Mesenchymal stem cell (in vitro differentiated cells and primary cell): ENCODE data around the gene TMEM203.

Experiments used
- DNase-seq: peaks from one replicate; pipeline ENCODE4 v3.0.0-alpha.2; 2013
- H2AFZ ChIP-seq: one replicate; pipeline ENCODE4 v1.6.1; 2013; ENCODE audit warnings: low read depth, mild to moderate bottlenecking, control low read depth, inconsistent platforms, low read length, moderate library complexity
- H2AK5ac ChIP-seq: 2 replicates; pipeline ENCODE4 v1.6.1; 2013; ENCODE audit warnings: low read length, moderate library complexity, mild to moderate bottlenecking, inconsistent platforms; ENCODE audit not compliant: severe bottlenecking
- H2BK120ac ChIP-seq: one replicate; pipeline ENCODE4 v1.6.1; 2013; ENCODE audit warnings: low read depth, mild to moderate bottlenecking, inconsistent platforms, low read length, moderate library complexity
- H2BK12ac ChIP-seq, 2 experiments: one replicate each; pipeline ENCODE4 v1.6.1; 2013; ENCODE audit warnings: inconsistent platforms in 2 of 2, low read length in 2 of 2, mild to moderate bottlenecking in 2 of 2, moderate library complexity in 2 of 2, control low read depth in 1 of 2
- H2BK15ac ChIP-seq: one replicate; pipeline ENCODE4 v1.6.1; 2013; ENCODE audit warnings: mild to moderate bottlenecking, low read depth, inconsistent platforms; ENCODE audit not compliant: poor library complexity, severe bottlenecking
- H2BK5ac ChIP-seq: 2 replicates; pipeline ENCODE4 v1.6.1; 2013; ENCODE audit warnings: low read depth, mild to moderate bottlenecking, low read length, control low read depth, inconsistent platforms; ENCODE audit not compliant: poor library complexity, severe bottlenecking
- H3K14ac ChIP-seq, 2 experiments: one replicate each; pipeline ENCODE4 v1.6.1; 2013; ENCODE audit warnings: inconsistent platforms in 2 of 2, low read length in 2 of 2, control low read depth in 1 of 2, mild to moderate bottlenecking in 1 of 2, moderate library complexity in 1 of 2
- H3K18ac ChIP-seq, 2 experiments: one replicate each; pipeline ENCODE4 v1.6.1; 2013; ENCODE audit warnings: inconsistent platforms in 2 of 2, low read length in 2 of 2, control low read depth in 1 of 2, low read depth in 1 of 2, mild to moderate bottlenecking in 1 of 2
- H3K23ac ChIP-seq, 2 experiments: one replicate each; pipeline ENCODE4 v1.6.1; 2013; ENCODE audit warnings: inconsistent platforms in 2 of 2, low read length in 2 of 2, mild to moderate bottlenecking in 2 of 2, moderate library complexity in 2 of 2, control low read depth in 1 of 2
- H3K27ac ChIP-seq: 2 replicates; pipeline ENCODE4 v1.5.1; 2013; ENCODE audit warnings: mild to moderate bottlenecking, moderate library complexity, low read length, control low read depth, inconsistent platforms; ENCODE audit not compliant: poor library complexity, severe bottlenecking
- H3K27me3 ChIP-seq, 2 experiments: 2 replicates each; pipeline versions ENCODE4 v1.6.1 to v1.7.0; 2013; ENCODE audit warnings: low read length in 2 of 2, mild to moderate bottlenecking in 2 of 2, moderate library complexity in 2 of 2, control low read depth in 1 of 2, inconsistent platforms in 1 of 2; ENCODE audit not compliant: control insufficient read depth in 1 of 2, insufficient read depth in 1 of 2
- H3K36me3 ChIP-seq, 2 experiments: 2 replicates each; pipeline versions ENCODE4 v1.6.1 to v1.7.0; 2013; ENCODE audit warnings: low read length in 2 of 2, control low read depth in 1 of 2, inconsistent platforms in 1 of 2, low read depth in 1 of 2, mild to moderate bottlenecking in 1 of 2; ENCODE audit not compliant: insufficient read depth in 2 of 2, control insufficient read depth in 1 of 2
- H3K4ac ChIP-seq, 2 experiments: one replicate each; pipeline ENCODE4 v1.6.1; 2013; ENCODE audit warnings: inconsistent platforms in 2 of 2, low read length in 2 of 2, mild to moderate bottlenecking in 2 of 2, moderate library complexity in 2 of 2, control low read depth in 1 of 2, low read depth in 1 of 2
- H3K4me1 ChIP-seq: 2 replicates; pipeline ENCODE4 v1.6.1; 2013; ENCODE audit warnings: low read depth, low read length, control low read depth; ENCODE audit not compliant: control insufficient read depth, insufficient read depth
- H3K4me2 ChIP-seq: 2 replicates; pipeline ENCODE4 v1.6.1; 2013; ENCODE audit warnings: low read length, mild to moderate bottlenecking, inconsistent platforms; ENCODE audit not compliant: poor library complexity, severe bottlenecking
- H3K4me3 ChIP-seq, 2 experiments: 2 replicates each; pipeline versions ENCODE4 v1.5.1 to v1.7.0; 2013; ENCODE audit warnings: low read length in 2 of 2, mild to moderate bottlenecking in 2 of 2, control low read depth in 1 of 2, low read depth in 1 of 2; ENCODE audit not compliant: insufficient read depth in 1 of 2
- H3K79me1 ChIP-seq: replicated peaks from 2 replicates; pipeline ENCODE4 v1.6.1; 2013; ENCODE audit warnings: mild to moderate bottlenecking, control low read depth, low read length, inconsistent platforms; ENCODE audit not compliant: poor library complexity, severe bottlenecking
- H3K9ac ChIP-seq: 2 replicates; pipeline ENCODE4 v1.7.0; 2013; ENCODE audit warnings: mild to moderate bottlenecking, low read length, moderate library complexity
- H3K9me3 ChIP-seq: 2 replicates; pipeline ENCODE4 v1.7.0; 2013; ENCODE audit warnings: mild to moderate bottlenecking, low read length; ENCODE audit not compliant: control insufficient read depth
- H4K8ac ChIP-seq: one replicate; pipeline ENCODE4 v1.6.1; 2013; ENCODE audit warnings: inconsistent platforms, mild to moderate bottlenecking, low read length, moderate library complexity
- H4K91ac ChIP-seq: one replicate; pipeline ENCODE4 v1.6.1; 2013; ENCODE audit warnings: mild to moderate bottlenecking, low read length, inconsistent platforms
- WGBS: methylation state at CpG from one replicate; pipeline ENCODE4 v1.1.7; 2013; ENCODE audit warnings: mixed read lengths; 5-methylcytosine and 5-hydroxymethylcytosine counted together

The TMEM203 gene

GRCh38 chr9:137183980-137184595 is 21.4 kb downstream of the TMEM203 start:
- H2BK5ac ChIP-seq = no peak overlapping the region
- H3K79me1 ChIP-seq = peaks cover 49% of the 10 kb centered on the region
- no peak overlapping the region for H2BK12ac ChIP-seq

DNA sequence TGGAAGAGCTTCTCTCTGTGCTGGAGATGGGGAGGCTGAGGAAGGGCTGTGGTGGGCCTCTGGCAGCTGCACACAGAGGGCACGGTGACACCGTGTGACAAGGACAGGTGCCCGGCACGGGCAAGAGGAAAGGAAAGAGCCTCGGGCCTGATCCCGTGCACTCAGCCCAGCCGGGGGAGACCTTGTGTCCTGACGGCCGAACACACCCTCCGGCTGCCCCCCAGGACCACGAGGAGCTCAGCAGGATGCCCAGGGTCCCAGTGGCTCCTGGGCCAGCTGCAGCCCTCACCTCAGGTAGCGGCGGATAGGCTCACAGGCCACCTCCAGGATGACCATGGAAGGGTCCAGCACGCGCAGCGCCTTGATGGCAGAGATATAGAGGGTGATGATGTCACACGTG is 22.6 kb downstream of the TMEM203 start:
- no peak overlapping the region for H2BK5ac ChIP-seq
- peaks cover 76 to 91% of the 10 kb centered on the region in 2 experiments for H3K36me3 ChIP-seq
- no peaks in the 10 kb centered on the region for H3K27me3 ChIP-seq
- peaks cover 26% of the 10 kb centered on the region for H3K4me1 ChIP-seq
- H3K27ac ChIP-seq = no peak overlapping the region
- no peak overlapping the region for H3K18ac ChIP-seq
- 95% methylated on average over 17 of the region's 17 CpGs for WGBS
- H3K9ac ChIP-seq = no peak overlapping the region
- peaks cover 45% of the 10 kb centered on the region for H3K79me1 ChIP-seq
- no peak overlapping the region for H3K14ac ChIP-seq
- no peak overlapping the region for H2BK12ac ChIP-seq
- no peak overlapping the region for H2BK15ac ChIP-seq
- no peak overlapping the region for H2AK5ac ChIP-seq
- no peaks in the 10 kb centered on the region for H3K9me3 ChIP-seq
- H3K4ac ChIP-seq = no peak overlapping the region
- no peak overlapping the region for H3K4me3 ChIP-seq
- no peak overlapping the region for H4K8ac ChIP-seq
- no peak for DNase-seq
- no peak overlapping the region for H4K91ac ChIP-seq
- no peak overlapping the region for H2AFZ ChIP-seq
- no peak overlapping the region for H2BK120ac ChIP-seq
- no peak overlapping the region for H3K4me2 ChIP-seq
- H3K23ac ChIP-seq = no peak overlapping the region

More at GRCh38 chr9:137183980-137184595, 21.4 kb downstream of the TMEM203 start:
- no peak overlapping the region for H4K8ac ChIP-seq
- peaks cover 76 to 79% of the 10 kb centered on the region in 2 experiments for H3K36me3 ChIP-seq
- H3K18ac ChIP-seq = no peak overlapping the region
- H2BK120ac ChIP-seq = no peak overlapping the region
- H3K9me3 ChIP-seq = no peaks in the 10 kb centered on the region
- no peak overlapping the region for H3K23ac ChIP-seq
- H3K4me3 ChIP-seq = no peak overlapping the region
- H3K14ac ChIP-seq = no peak overlapping the region
- H2BK15ac ChIP-seq = no peak overlapping the region
- H2AK5ac ChIP-seq = no peak overlapping the region
- peaks cover 20% of the 10 kb centered on the region for H3K4me1 ChIP-seq
- WGBS = 95% methylated on average over 27 of the region's 27 CpGs
- H3K27me3 ChIP-seq = no peaks in the 10 kb centered on the region
- H3K27ac ChIP-seq = no peak overlapping the region
- no peak overlapping the region for H3K4ac ChIP-seq
- no peak overlapping the region for H4K91ac ChIP-seq
- DNase-seq = no peak
- H3K4me2 ChIP-seq = no peak overlapping the region
- no peak overlapping the region for H2AFZ ChIP-seq
- no peak overlapping the region for H3K9ac ChIP-seq

- Histone ChIP-seq H3K4ac (no peak overlapping the region), H3K23ac (no peak overlapping the region), H3K79me1 (peaks cover 36% of the 10 kb centered on the region), H3K27ac (no peak overlapping the region), H3K9ac (no peak overlapping the region), H2BK120ac (no peak overlapping the region), H3K4me2 (no peak overlapping the region), H3K18ac (no peak overlapping the region), H3K9me3 (no peaks in the 10 kb centered on the region), H4K91ac (no peak overlapping the region), H3K4me1 (peaks cover 15% of the 10 kb centered on the region), H3K36me3 (peaks cover 76 to 96% of the 10 kb centered on the region in 2 experiments), H2BK5ac (no peak overlapping the region), H3K4me3 (no peak overlapping the region), H2BK15ac (no peak overlapping the region), H2BK12ac (no peak overlapping the region), H4K8ac (no peak overlapping the region), H3K14ac (no peak overlapping the region), H2AFZ (no peak overlapping the region), H2AK5ac (no peak overlapping the region), H3K27me3 (no peaks in the 10 kb centered on the region)
- WGBS = 97% methylated on average over 22 of the region's 22 CpGs
- no peak for DNase-seq
Observed at GRCh38 chr9:137181680-137182079, 23.8 kb downstream of the TMEM203 start.

GRCh38 chr9:137180491-137180890 is 25.0 kb downstream of the TMEM203 start:
- Histone ChIP-seq H4K91ac (no peak overlapping the region), H2BK15ac (no peak overlapping the region), H3K18ac (no peak overlapping the region), H3K23ac (no peak overlapping the region), H2AFZ (no peak overlapping the region), H2BK12ac (no peak overlapping the region), H3K4me2 (no peak overlapping the region), H3K79me1 (peaks cover 24% of the 10 kb centered on the region), H3K4ac (no peak overlapping the region), H3K4me1 (peaks cover 7% of the 10 kb centered on the region), H3K36me3 (peaks cover 65 to 88% of the 10 kb centered on the region in 2 experiments), H3K4me3 (no peak overlapping the region), H3K27ac (no peak overlapping the region), H2BK120ac (no peak overlapping the region), H3K14ac (no peak overlapping the region), H3K9me3 (no peaks in the 10 kb centered on the region), H3K27me3 (no peaks in the 10 kb centered on the region), H2BK5ac (no peak overlapping the region), H2AK5ac (no peak overlapping the region), H4K8ac (no peak overlapping the region), H3K9ac (no peak overlapping the region)
- 98% methylated on average over 20 of the region's 20 CpGs for WGBS
- DNase-seq = no peak
